HepG2 (cell line): Measurements from ENCODE around the gene FAM187B. TPM values are rescaled to one million over a fixed set of nuclear protein-coding genes. Genes with fewer than 3 reads are reported as not detected.

Source experiments
- ARNTL ChIP-seq: sonication (generic); formaldehyde crosslinking; IDR thresholded peaks from 2 replicates; pipeline ENCODE4 v1.4.0; 2020; ENCODE audit warnings: mild to moderate bottlenecking, missing genetic modification reagents
- FOXK1 ChIP-seq: sonication (generic); formaldehyde crosslinking; IDR thresholded peaks from 2 replicates; pipeline ENCODE4 v1.4.0; 2020; ENCODE audit warnings: low read depth, missing genetic modification reagents, borderline replicate concordance
- HDAC6 ChIP-seq: fragments of 200-600 bp; sonication (generic); IDR thresholded peaks from 2 replicates; pipeline ENCODE4 v1.7.0; 2017; ENCODE audit warnings: mild to moderate bottlenecking, antibody characterized with exemption, low read length, low read depth
- HMGXB3 ChIP-seq: sonication (generic); formaldehyde crosslinking; IDR thresholded peaks from 2 replicates; pipeline ENCODE4 v1.4.0; 2020; ENCODE audit warnings: missing genetic modification reagents, borderline replicate concordance
- HNRNPK ChIP-seq: fragments of 200-400 bp; formaldehyde crosslinking; IDR thresholded peaks from 2 replicates; pipeline ENCODE4 v1.6.1; 2018; ENCODE audit warnings: low read length, low read depth, moderate library complexity, mild to moderate bottlenecking; ENCODE audit not compliant: poor library complexity, severe bottlenecking
- SRSF1 ChIP-seq: fragments of 200-400 bp; formaldehyde crosslinking; optimal IDR thresholded peaks from 2 replicates; pipeline ENCODE3; 2017; ENCODE audit warnings: mild to moderate bottlenecking, low read depth, low read length, moderate library complexity
- TFAP4 ChIP-seq: sonication (generic); IDR thresholded peaks from 2 replicates; pipeline ENCODE4 v1.6.1; 2016; ENCODE audit warnings: low read depth, borderline replicate concordance
- TOE1 ChIP-seq: sonication (generic); formaldehyde crosslinking; IDR thresholded peaks from 2 replicates; pipeline ENCODE4 v1.4.0; 2020; ENCODE audit warnings: mild to moderate bottlenecking, missing genetic modification reagents
- TP53 ChIP-seq: sonication (generic); formaldehyde crosslinking; conservative IDR thresholded peaks from 2 replicates; pipeline ENCODE4 v1.4.0; 2020; ENCODE audit warnings: missing genetic modification reagents
- ZEB1 ChIP-seq: IDR thresholded peaks from 2 replicates; pipeline ENCODE4 v1.6.1; 2012; ENCODE audit warnings: mild to moderate bottlenecking, low read depth, inconsistent platforms; ENCODE audit not compliant: insufficient replicate concordance
- ZNF124 ChIP-seq: sonication (generic); formaldehyde crosslinking; IDR thresholded peaks from 2 replicates; pipeline ENCODE4 v1.4.0; 2020; ENCODE audit warnings: missing genetic modification reagents
- ZNF383 ChIP-seq: sonication (generic); formaldehyde crosslinking; IDR thresholded peaks from 2 replicates; pipeline ENCODE4 v1.4.0; 2020; ENCODE audit warnings: missing genetic modification reagents, mild to moderate bottlenecking, borderline replicate concordance
- ZNF792 ChIP-seq: IDR thresholded peaks from 2 replicates; pipeline ENCODE4 v1.6.1; 2016
- polyA plus RNA-seq, 8 experiments: library from polyadenylated mRNA; depleted of rRNA in 3 of 8; stranded (reverse) in 7 of 8; unstranded in 1 of 8; fragments of >200 nt; fragmentation: Illumina TruSeq in 4 of 8; extraction: Trizol in 4 of 8; gene quantifications; 2 replicates each; pipeline versions ENCODE4 v1.2.1 to v1.2.3, GENCODE V29; 2011 to 2016; ENCODE audit warnings: low read depth in 4 of 8, missing spikeins in 1 of 8, mixed read lengths in 1 of 8; ENCODE audit not compliant: insufficient read depth in 1 of 8
- total RNA-seq, 5 experiments: library from RNA; depleted of rRNA; stranded (reverse); fragments of >200 nt; fragmentation: Illumina TruSeq; extraction: Trizol; gene quantifications; 2 replicates each; pipeline ENCODE4 v1.2.3, GENCODE V29; 2016; ENCODE audit warnings: low read depth in 1 of 5
- TF ChIP-seq, protein P1 (sequence below): sonication (generic); formaldehyde crosslinking; IDR thresholded peaks from 2 replicates; pipeline ENCODE4 v1.4.0; 2020; ENCODE audit warnings: missing genetic modification reagents

Gene FAM187B
- total and polyA plus RNA-seq, 2 of the 13 experiments (the other 11 are each of a cell fraction or from before 2014, with no cell fraction given) = not detected

DNA sequence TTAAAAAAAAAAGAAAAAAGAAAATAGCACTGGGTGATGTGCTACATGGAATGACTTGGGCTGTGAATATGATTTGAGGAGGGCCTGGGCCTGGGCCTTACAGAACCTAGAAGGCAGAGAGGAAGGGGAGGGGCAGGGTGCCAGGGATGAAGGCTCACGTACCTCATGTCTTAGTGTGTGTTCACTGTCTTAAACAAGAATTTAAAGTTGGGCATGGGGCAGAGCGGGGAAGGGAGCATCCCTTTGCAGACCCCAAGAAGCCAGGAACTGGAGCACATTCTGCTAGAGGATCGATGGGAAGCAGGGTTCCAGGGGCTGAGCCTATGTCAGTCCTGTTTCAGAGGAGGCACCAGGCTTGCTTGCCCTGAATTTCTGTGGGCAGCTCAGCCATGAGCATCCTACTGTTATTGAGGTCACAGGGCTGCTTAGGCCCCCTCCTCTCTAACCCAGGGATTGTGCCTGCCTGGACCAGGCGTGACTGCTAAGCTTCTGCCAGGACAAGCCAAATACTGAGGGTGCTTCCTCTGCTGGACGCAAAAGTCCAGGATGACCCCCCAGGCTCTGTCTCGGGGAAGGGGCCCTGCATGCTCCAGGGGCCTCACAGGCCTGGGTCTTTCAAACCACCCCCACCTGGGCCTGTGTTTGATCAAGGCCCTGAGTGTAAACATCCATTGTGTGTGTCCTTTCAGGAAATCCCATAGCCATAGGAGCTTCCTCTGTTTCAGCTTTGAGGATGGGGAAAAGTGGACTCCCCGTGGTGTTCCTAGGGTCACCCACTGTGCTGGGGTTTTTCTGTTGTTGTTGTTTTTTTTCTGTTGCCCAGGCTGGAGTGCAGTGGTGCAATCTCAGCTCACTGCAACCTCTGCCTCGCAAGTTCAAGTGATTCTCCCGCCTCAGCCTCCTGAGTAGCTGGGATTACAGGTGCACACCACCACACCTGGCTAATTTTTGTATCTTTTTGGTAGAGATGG, 25.1 kb upstream of the FAM187B start (continued):
- TF ChIP-seq SRSF1 (no peak), ZEB1 (no peak), HMGXB3 (CRISPR knock-in tag) (no peak), HNRNPK (no peak), ZNF124 (CRISPR knock-in tag) (no peak), TOE1 (no peak), ZNF792 (CRISPR knock-in tag) (peak; percentile 45; the same call in 1 of the 2 replicates), TP53 (CRISPR knock-in tag) (no peak), FOXK1 (peak; percentile 90; the same call in 1 of the 2 replicates), ARNTL (CRISPR knock-in tag) (0 out of 2 replicates have a peak, but pooled peaks have one; percentile 42), HDAC6 (no peak), TFAP4 (peak; percentile 68; the same call in 1 of the 2 replicates), ZNF383 (CRISPR knock-in tag) (no peak)
- TF ChIP-seq, protein P1, sequence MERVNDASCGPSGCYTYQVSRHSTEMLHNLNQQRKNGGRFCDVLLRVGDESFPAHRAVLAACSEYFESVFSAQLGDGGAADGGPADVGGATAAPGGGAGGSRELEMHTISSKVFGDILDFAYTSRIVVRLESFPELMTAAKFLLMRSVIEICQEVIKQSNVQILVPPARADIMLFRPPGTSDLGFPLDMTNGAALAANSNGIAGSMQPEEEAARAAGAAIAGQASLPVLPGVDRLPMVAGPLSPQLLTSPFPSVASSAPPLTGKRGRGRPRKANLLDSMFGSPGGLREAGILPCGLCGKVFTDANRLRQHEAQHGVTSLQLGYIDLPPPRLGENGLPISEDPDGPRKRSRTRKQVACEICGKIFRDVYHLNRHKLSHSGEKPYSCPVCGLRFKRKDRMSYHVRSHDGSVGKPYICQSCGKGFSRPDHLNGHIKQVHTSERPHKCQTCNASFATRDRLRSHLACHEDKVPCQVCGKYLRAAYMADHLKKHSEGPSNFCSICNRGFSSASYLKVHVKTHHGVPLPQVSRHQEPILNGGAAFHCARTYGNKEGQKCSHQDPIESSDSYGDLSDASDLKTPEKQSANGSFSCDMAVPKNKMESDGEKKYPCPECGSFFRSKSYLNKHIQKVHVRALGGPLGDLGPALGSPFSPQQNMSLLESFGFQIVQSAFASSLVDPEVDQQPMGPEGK (CRISPR knock-in tag) = peak; percentile 98
